ENCODE results near the gene TEKT1. TPM values are rescaled to one million over a fixed set of nuclear protein-coding genes. Genes with fewer than 3 reads are reported as not detected.
"Not testable (repeated sequence)": the region's sequence is repeated elsewhere in the genome, so short reads cannot be mapped to it uniquely, and the experiment has no call there.

TEKT1 gene
- total RNA-seq, 1 donor: not detected

DNA sequence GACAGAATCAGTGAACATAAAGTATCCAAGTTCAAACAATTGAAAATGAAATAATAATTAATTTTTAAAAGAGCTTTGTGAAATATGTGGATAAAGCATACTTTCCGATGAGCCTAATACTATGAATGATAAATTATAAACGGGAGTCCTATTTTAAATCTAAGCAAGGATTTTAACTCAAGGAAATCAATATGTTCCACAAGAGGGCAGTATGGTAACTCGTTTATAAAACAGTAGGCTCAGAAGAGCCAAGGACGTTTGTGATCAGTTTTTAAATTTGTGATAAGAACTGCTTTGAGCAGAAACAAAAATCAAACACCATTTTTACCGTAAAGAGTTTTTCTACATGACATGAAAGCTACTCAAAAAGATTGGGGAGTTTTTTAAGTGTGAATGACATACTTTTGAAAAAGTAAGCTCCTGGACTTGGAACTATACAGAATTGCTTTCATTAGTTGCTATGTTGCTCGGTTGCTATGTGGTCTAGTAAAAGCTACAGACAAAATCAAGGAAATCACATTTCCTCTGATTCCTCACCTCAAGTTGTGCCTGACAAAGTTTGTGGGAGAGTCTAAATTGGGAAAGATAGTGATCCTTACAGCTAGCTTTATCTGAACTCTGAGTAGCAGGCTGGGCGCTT is 11.8 kb upstream of the TEKT1 start:
- TF ChIP-seq, protein P1, sequence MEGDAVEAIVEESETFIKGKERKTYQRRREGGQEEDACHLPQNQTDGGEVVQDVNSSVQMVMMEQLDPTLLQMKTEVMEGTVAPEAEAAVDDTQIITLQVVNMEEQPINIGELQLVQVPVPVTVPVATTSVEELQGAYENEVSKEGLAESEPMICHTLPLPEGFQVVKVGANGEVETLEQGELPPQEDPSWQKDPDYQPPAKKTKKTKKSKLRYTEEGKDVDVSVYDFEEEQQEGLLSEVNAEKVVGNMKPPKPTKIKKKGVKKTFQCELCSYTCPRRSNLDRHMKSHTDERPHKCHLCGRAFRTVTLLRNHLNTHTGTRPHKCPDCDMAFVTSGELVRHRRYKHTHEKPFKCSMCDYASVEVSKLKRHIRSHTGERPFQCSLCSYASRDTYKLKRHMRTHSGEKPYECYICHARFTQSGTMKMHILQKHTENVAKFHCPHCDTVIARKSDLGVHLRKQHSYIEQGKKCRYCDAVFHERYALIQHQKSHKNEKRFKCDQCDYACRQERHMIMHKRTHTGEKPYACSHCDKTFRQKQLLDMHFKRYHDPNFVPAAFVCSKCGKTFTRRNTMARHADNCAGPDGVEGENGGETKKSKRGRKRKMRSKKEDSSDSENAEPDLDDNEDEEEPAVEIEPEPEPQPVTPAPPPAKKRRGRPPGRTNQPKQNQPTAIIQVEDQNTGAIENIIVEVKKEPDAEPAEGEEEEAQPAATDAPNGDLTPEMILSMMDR (IDR thresholded peaks at IDR 0.05; ENCODE audit: insufficient read depth, low read depth, low read length): peak; percentile 45
- peak; percentile 55 for DNase-seq (ENCODE audit: low read depth)
- H3K4me3 ChIP-seq (ENCODE audit: low read depth, low read length): no peak overlapping the region

- H3K4me3 ChIP-seq (ENCODE audit: low read depth, low read length): not testable (repeated sequence)
These were observed 10.2 kb upstream of the TEKT1 start for GRCh38 chr17:6841769-6842168.

GRCh38 chr17:6830383-6830986 is 1.0 kb downstream of the TEKT1 start:
- no peak for DNase-seq (ENCODE audit: low read depth)
- TF ChIP-seq, protein P1 (IDR thresholded peaks at IDR 0.05; ENCODE audit: insufficient read depth, low read depth, low read length): no peak
- no peak overlapping the region for H3K4me3 ChIP-seq (ENCODE audit: low read depth, low read length)

More at GRCh38 chr17:6841769-6842168, 10.2 kb upstream of the TEKT1 start:
- DNase-seq (ENCODE audit: low read depth): not testable (repeated sequence)

DNA sequence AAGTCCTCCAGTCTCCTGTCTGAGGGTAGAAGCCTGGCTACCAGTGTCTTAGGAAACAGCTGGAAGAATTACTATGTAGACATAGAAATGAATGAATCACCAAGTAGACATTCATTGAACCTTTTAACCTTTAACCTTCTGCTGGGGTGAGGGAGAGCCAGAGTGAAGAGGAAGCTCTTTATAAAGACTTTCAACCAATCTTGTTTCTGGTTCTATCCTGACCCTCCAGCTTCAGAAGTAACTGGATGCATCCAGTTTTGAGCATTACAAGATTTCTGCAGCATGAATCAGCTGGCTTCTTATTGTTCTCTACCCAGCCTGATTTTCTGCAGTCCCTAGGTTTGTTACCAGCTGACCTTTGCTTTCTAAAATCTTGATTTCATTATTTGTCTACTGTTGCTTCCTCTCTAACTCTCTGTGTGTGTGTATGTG is 8.5 kb downstream of the TEKT1 start:
- DNase-seq (ENCODE audit: low read depth): peak; percentile 71
- TF ChIP-seq, protein P1 (IDR thresholded peaks at IDR 0.05; ENCODE audit: insufficient read depth, low read depth, low read length): no peak

GRCh38 chr17:6818938-6819337 is 12.6 kb downstream of the TEKT1 start:
- DNase-seq (ENCODE audit: low read depth): no peak

More for the DNA sequence above, 8.5 kb downstream of the TEKT1 start:
- no peak overlapping the region for H3K4me3 ChIP-seq (ENCODE audit: low read depth, low read length)

DNA sequence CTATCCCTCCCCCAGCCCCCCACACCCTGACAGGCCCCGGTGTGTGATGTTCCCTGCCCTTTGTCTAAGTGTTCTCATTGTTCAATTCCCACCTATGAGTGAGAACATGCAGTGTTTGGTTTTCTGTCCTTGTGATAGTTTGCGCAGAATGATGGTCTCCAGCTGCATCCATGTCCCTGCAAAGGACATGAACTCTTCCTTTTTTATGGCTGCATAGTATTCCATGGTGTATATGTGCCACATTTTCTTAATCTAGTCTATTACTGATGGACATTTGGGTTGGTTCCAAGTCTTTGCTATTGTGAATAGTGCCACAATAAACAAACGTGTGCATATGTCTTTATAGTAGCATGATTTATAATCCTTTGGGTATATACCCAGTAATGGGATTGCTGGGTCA is 15.2 kb downstream of the TEKT1 start:
- DNase-seq (ENCODE audit: low read depth); H3K4me3 ChIP-seq (ENCODE audit: low read depth, low read length): not testable (repeated sequence)

More at GRCh38 chr17:6818938-6819337, 12.6 kb downstream of the TEKT1 start:
- TF ChIP-seq, protein P1 (IDR thresholded peaks at IDR 0.05; ENCODE audit: insufficient read depth, low read depth, low read length): no peak
- no peak overlapping the region for H3K4me3 ChIP-seq (ENCODE audit: low read depth, low read length)

DNA sequence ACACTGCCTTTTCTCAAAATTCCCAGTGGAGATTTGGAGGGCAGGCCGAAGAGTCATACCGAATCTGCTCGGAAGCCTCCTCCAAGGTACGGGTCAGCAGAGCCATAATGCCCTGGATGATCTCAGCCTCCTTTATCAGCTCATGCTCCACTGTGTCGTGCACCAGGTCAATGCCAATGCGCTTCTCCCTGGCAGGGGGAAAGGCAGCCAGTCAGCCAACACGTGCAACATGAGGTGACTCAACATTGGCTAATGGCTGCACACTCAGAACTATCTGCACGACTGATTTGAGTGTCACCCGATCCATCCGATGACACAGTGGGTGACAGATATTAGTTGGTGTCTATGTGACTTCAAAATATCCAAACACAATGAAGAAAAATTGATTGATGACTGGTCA is 15.8 kb downstream of the TEKT1 start:
- no peak for DNase-seq (ENCODE audit: low read depth)
- TF ChIP-seq, protein P1 (IDR thresholded peaks at IDR 0.05; ENCODE audit: insufficient read depth, low read depth, low read length): no peak
- H3K4me3 ChIP-seq (ENCODE audit: low read depth, low read length): no peak overlapping the region

- TF ChIP-seq, protein P1 (IDR thresholded peaks at IDR 0.05; ENCODE audit: insufficient read depth, low read depth, low read length): no peak
- DNase-seq (ENCODE audit: low read depth): no peak
- H3K4me3 ChIP-seq (ENCODE audit: low read depth, low read length): no peak overlapping the region
These were observed 19.2 kb downstream of the TEKT1 start for GRCh38 chr17:6812295-6812694.
